CD4-positive, alpha-beta T cell treated with Interleukin-1 beta for 1 hour (primary cell): ENCODE measurements around the gene KPNA3.
"Not testable (repeated sequence)": the region's sequence is repeated elsewhere in the genome, so short reads cannot be mapped to it uniquely, and the experiment has no call there.

ENCODE experiments used
- DNase-seq, 2 donors: peaks; one replicate each; pipeline ENCODE4 v3.0.0-alpha.2; 2020 to 2022

Gene KPNA3

GRCh38 chr13:49792550-49793324, at the start of gene KPNA3:
TSS of gene KPNA3 (minus strand) at chr13:49792682. CDS start at chr13:49792506, 176 bp downstream.
- DNase-seq = peak; percentile 96

GRCh38 chr13:49841964-49842363, 49.5 kb upstream of the KPNA3 start:
- no peak for DNase-seq

GRCh38 chr13:49840675-49841074, 48.2 kb upstream of the KPNA3 start:
- DNase-seq = no peak

GRCh38 chr13:49840266-49840665, 47.8 kb upstream of the KPNA3 start:
- DNase-seq = no peak

- DNase-seq = no peak
Measured at GRCh38 chr13:49838989-49839388, 46.5 kb upstream of the KPNA3 start.

GRCh38 chr13:49836516-49836915, 44.0 kb upstream of the KPNA3 start:
- no peak for DNase-seq

GRCh38 chr13:49833402-49833801, 40.9 kb upstream of the KPNA3 start:
- DNase-seq = no peak

GRCh38 chr13:49831455-49831854, 39.0 kb upstream of the KPNA3 start:
- no peak for DNase-seq

- DNase-seq = no peak
Measured at GRCh38 chr13:49830721-49831120, 38.2 kb upstream of the KPNA3 start.

- no peak for DNase-seq
Measured at GRCh38 chr13:49829715-49830114, 37.2 kb upstream of the KPNA3 start.

GRCh38 chr13:49828453-49828852, 36.0 kb upstream of the KPNA3 start:
- no peak for DNase-seq

- no peak for DNase-seq
Measured at GRCh38 chr13:49827891-49828290, 35.4 kb upstream of the KPNA3 start.

GRCh38 chr13:49827336-49827735, 34.9 kb upstream of the KPNA3 start:
- DNase-seq = no peak

- no peak for DNase-seq
Measured at GRCh38 chr13:49821216-49822009, 28.9 kb upstream of the KPNA3 start.

- DNase-seq = no peak
Measured at GRCh38 chr13:49820591-49821215, 28.2 kb upstream of the KPNA3 start.

GRCh38 chr13:49816047-49816446, 23.6 kb upstream of the KPNA3 start:
- DNase-seq = not testable (repeated sequence)

- DNase-seq = no peak
Measured at GRCh38 chr13:49814551-49815270, 22.2 kb upstream of the KPNA3 start.

- no peak for DNase-seq
Measured at GRCh38 chr13:49812812-49813211, 20.3 kb upstream of the KPNA3 start.

GRCh38 chr13:49811527-49811908, 19.0 kb upstream of the KPNA3 start:
- DNase-seq = no peak

- DNase-seq = no peak
Measured at GRCh38 chr13:49810567-49811526, 18.4 kb upstream of the KPNA3 start.

GRCh38 chr13:49807681-49808080, 15.2 kb upstream of the KPNA3 start:
- DNase-seq = no peak

GRCh38 chr13:49806126-49806536, 13.6 kb upstream of the KPNA3 start:
- no peak for DNase-seq
